Activated naive CD4-positive, alpha-beta T cell treated with anti-CD3 and anti-CD28 coated beads, Interleukin-2, amount 50 U/mL, for 16 hours (primary cell): ENCODE data around the gene MEIS3.
"Not testable (repeated sequence)": the region's sequence is repeated elsewhere in the genome, so short reads cannot be mapped to it uniquely, and the experiment has no call there.

Experiments
- DNase-seq: peaks from one replicate; pipeline ENCODE4 v3.0.0-alpha.2; 2020

The MEIS3 gene

DNA sequence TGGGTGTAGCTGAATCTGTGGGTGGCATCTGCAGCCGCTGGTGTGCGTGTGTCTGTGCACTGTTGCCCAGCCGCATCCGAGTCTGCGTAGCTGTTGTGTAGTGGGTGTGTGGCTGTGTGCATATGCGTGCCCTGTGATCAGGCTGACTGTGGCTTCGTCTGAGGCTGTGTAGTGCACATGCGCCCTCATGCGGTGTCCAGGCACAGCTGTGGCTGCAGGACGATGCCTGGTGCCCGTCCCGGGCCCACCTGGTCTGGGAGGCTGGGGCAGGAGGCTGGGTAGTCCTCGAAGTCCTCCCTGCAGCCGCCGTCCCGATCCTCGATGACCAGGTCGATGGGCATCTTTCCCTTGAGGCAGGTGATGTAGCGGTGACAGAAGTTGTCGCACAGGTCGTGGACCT is 4.9 kb downstream of the MEIS3 start:
- no peak for DNase-seq

DNA sequence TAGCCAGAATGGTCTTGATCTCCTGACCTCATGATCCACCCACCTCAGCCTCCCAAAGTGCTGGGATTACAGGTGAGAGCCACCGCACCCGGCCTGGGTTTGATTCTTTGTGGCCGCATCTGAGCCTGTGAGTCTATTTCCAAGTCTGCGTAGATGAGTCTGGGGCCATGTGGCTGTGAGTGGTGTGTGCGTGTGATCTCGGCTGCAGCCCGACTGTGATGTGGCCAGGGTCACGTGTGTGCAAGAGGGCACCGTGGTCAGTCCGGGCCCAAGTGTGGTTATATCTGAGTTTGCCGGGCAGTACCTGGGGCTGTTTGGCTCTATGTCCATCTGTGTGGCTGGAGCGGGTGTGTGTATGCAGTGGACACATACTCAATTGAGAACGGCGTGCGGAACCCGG is 5.4 kb downstream of the MEIS3 start:
- DNase-seq, result no peak

DNA sequence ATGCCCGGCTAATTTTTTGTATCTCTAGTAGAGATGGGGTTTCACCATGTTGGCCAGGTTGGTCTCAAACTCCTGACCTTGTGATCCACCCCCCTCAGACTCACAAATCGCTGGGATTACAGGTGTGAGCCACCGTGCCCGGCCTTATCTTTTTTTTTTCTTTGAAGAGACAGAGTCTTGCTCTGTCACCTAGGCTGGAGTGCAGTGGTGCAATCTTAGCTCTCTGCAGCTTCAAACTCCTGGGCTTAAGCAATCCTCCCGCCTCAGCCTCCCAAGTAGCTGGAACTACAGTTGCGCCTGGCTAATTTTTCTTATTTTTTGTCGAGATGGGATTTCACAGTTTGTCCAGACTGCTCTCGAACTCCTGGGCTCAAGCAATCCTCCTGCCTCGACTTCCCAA is 7.6 kb downstream of the MEIS3 start:
- DNase-seq, result not testable (repeated sequence)

DNA sequence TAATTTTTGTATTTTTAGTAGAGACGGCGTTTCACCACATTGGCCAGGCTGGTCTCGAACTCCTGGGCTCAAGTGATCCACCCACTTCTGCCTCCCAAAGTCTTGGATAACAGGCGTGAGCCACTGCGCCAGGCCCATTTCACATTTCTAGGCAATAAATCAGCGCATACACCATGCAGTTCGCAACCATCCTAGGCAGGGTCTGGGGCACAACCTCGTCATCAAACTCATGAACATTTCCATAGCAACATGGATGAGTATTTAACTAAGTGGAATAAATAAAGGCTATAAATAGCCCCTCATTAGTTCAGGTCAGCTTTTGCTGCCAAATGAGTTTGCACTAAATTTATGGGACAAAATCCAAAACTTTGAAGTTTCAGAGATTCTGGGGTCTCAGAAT is 8.2 kb downstream of the MEIS3 start:
- DNase-seq, result no peak

DNA sequence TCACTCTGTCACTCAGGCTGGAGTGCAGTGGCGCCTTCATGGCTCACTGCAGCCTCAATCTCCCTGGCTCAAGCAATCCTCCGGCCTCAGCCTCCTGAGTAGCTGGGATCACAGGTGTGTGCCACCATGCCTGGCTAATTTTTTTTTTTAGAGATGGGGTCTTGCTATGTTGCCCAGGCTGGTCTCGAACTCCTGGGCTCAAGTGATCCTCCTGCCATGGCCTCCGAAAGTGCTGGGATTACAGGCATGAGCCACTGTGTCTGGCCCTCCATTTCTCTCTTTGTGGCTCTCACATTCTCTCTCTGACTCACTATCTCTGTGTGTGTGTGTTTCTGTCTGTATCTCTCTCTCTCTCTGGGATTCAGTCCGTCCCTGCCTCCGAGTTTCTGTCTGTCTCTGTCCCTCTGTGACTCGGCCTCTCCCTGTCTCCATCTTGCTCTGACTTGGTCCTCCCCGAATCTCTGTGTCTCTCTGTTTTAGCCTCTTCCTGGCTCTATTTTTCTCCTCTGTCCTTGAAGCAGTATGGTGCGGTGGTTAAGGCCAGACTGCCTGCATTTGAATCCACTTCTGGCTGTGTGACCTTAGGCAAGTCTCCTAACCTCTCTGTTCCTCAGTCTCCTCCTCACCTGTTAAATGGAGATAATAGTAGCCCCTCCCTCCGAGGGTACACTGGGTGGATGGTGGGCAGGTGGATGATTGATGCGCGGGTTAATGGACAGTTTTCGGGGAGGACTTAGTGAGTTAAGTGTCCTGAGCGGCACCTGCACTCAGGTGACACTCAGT is 11.0 kb downstream of the MEIS3 start:
- DNase-seq, result no peak

DNA sequence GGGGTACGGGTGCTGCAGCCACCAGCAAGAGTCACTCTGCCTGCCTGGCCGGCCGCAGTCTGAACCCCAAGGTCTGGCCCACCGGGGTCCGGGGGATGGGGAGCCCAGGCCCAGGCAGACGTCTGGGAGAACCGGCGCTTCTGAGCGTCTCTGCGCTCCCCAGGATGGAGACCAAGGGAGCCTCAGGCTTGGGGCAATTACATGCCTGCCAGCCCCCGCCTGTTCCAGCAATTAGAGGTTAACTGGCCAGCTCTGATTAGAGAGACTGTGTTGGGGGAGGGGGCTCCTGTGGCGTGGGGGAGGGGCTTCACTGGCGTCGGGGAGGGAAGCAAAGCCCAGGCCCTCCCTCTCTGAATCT is 11.9 kb downstream of the MEIS3 start:
- DNase-seq, result no peak

DNA sequence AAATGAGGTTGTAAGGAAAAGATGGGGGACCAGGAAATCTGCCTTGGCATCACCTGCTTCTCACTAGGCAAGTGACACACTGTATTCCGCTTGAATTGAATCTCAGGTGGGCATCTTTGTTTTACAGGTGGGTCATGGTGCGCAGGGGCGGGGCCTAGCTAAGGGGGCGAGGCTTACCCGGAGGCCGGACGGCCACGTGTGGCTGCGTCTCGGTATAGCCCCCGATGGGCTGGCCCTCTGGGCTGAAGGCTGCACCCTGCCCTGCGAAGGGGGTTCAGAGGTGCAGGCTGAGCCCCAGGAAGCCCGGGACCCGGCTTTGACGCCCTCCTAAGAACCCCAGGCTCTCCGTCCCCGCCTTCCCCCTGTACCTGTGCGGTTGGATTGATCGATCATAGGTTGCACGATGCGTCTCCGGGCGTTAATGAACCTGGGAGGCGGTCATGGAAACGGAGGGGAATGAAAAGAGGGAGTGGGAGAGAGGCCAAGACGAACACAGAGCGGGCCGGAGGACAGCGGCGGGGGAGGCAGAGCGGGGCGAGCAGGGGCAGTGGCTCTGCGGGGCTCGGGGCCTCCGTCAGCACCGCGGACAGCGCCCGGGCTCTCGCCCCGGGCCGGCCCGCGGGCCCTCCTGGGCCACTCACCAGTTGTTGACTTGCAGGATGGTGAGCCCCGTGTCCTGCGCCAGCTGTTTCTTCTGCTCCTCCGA is 12.5 kb downstream of the MEIS3 start:
- no peak for DNase-seq

DNA sequence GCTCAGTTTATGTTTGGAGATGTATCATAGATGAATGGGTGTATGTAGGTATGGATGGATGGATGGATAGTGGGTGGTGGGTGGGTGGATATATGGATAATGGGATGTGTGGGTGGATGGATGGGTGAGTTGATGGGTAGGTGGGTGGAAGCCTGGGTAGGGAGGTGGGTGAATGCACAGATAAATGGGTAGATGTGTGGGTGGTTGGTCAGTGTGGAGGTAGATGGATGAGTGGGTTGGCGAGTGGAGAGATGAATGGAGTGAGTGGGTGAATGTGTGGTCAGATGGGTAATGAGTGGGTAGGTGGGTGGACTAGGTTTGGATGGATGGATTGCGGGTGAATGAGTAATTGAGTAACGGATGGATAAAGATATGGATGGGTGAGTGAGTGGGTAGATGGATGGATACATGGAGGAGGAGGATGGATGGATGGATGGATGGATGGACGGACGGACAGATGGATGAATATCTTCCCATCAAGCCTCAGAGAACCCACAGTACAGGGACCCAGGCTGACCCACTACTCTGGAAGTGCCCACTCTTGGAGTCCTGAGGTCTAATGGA is 13.4 kb downstream of the MEIS3 start:
- DNase-seq, result no peak

DNA sequence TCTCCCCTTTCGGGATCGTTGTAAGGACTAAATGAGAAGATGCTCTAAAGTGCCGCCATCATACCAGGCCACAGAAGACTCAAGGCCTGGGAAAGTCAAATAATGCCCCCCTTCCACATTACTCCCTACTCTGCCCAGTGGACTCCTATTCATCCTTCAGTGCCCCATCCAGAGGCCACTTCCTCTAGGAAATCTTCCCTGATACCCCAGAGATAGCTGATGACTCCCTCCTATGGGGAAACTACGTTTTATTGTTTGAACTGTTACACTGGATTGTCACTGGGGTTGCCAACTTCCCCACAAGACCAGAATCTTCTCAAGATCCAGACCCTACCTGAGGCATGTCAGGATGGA is 14.2 kb downstream of the MEIS3 start:
- no peak for DNase-seq

DNA sequence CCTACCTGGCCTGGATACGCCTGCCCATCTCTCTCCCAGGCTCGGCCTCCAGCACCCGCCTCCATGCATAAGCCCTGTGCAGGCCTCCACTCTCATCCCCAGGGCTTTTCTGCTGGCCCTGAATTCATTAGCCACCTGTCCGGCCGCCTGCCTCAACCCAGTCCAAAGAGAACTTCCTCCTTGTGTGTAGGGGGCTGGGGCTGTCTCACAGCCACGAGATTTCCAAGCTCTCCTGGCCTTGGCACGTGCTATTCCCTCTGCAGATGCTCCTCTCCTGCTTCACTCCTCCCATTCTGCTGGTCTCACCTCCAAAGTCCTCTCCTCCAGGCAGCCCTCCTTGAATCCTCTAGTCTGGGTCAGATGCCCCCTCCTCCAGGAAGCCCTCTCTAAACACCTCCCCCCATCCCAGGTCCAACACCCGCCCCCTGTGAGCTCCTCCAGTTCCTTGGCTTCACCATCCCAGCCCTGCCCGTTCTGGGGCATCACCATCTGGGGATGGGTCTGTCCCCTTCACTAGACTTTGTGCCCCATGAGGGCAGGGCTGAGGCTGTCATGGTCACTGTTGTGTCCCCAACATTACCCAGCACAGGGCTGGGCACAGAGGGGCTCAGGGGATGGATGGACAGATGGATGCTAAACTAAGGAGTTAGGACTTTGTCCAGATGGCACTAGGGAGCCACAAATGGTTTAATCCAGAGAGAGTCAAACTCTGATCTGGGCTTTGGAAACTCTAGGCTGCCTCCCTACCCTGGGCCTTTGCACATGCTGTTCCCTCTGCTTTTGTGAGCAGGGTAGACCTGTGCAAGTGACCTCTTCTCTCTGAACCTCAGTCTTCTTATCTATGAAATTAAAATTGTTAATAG is 14.8 kb downstream of the MEIS3 start:
- DNase-seq, result no peak

DNA sequence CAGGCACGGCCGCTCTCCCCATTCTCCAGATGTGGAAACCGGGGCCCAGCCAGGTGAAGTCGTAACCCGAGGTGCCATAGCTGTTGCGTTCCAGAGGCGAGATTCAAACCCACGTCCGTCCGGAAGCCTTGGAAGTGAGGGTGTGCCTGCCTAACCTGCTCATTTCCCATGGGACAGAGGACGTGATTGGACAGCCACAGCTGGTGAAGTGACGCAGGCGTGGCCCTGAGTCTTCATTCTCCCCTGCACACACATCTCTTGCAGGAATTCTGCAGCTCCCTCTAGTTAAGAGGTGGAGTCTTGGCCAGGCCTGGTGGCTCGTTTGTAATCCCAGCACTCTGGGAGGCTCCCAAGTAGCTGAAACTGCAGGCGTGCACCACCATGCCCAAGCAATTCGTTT is 16.8 kb downstream of the MEIS3 start:
- no peak for DNase-seq

DNA sequence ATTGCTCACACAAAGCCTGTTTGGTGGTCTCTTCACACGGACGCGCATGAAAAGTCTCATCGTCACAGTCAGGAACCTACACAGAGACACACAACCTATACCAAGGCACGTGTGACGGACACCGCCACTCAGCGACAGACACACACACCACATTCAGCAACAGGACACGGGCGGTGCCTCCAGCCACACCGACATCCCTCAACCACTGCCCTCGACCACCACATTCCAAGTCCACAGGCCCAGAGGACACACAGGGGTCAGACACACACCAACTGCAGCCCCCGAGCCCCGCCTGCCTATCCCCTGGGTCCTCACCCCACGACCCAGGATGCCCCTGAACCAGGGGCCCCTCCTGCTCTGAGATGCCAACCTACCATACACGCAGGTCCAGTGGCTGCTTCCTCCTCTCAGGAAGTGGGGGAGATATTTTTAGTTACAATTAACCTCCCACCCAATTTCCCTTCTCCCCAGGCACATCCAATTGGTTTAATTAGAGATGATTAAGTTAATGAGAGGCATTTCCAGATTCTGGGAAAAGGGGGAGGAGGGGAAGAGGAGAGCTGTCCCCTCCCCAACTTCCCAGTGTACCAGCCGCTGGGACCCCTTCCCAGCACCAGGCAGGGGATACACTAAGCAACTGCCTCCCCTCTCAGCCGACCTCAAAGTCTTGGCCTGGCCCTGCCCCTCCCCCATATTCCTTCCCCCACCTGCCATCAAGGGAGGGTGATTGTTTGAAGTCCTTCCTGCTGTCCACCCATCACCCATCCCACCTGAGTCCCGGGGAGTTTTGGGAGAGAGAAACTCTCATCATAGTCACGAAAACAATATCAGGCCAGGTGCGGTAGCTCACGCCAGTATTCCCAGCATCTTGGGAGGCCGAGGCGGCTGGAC is 20.4 kb downstream of the MEIS3 start:
- DNase-seq, result no peak

DNA sequence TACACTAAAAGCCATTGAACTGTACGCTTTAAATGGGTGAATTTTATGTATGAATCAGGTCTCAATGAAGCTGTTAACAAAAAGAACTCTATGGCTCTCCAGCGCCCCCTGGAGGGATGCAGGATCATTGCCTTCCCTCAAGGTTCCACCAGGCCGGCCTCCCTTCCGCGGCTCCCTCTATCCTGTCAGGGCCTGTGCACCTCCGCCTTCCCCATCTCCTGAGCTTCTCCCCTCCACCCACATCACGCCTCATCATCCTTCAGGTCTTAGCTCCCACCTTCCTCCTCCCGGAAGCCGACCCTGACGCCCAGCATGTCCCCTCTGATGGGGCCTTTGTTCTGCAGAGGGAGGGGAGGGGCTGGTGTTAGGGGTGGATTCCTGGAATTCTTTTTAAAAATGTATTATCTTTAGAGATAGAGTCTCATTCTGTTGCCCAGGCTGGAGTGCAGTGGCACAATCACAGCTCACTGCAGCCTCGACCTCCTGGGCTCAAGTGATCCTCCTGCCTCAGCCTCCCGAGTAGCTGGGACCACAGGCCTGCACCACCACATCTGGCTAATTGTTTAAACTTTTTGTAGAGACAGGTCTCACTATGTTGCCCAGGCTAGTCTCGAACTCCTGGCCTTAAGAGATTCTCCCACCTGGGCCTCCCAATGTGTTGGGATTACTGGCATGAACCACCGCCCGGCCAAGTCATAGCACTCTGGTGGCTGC is 27.7 kb downstream of the MEIS3 start:
- peak; percentile 79 for DNase-seq

DNA sequence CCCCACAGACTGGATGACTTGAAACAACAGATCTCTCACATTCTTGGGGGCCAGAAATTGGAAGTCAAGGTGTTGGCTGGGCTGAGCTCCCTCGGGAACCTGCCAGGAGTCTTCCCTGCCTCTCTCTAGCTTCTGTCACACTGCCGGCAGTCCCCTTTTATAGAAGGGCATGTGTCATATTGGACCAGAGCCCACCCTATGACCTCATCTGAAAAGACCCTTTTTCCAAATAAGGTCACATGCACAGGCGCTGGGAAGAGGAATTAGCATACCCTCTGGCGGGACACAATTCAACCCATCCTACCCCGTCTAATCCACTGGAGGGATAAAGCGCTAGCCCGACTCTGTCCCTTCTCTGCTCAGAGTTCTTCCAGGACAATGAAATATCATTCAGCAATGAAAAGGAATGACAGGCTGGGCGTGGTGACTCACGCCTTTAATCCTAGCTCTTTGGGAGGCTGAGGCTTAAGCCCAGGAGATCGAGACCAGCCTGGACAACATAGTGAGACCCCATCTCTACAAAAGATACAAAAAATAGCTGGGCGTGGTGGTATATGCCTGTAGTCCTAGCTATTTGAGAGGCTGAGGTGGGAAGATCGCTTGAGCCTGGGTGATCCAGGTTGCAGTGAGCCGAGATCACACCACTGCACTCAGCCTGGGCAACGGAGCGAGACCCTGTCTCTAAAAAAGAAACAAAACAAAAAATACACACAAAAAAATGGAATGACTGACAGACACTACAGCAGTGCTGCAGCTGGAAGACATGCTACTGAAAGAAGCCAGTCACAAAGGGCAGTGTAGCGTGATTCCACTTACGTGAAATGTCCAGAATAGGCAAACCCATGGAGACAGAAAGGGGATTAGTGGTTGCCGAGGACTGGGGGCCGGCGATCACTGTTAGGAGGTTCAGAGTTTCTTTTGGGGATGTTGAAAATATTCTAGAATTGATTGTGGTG is 28.5 kb downstream of the MEIS3 start:
- DNase-seq, result no peak

DNA sequence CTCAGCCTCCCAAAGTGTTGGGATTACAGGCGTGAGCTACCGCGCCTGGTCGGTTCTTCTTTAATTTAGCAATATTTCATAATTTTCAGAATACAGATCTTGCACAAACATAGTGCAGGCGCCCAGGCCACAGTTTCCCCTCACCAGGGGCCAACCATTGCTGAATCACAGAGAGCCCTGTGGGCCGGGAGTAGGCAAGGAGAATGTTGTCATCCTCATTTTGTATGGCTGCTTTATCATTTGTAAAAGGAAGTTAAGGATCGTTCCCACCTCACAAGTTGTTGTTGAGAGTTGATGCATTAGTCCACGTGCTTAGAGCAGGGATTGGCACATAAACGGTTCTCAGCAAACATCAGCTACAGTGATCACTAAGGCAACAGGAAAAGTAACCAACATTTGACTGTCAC is 30.2 kb downstream of the MEIS3 start:
- DNase-seq, result no peak

DNA sequence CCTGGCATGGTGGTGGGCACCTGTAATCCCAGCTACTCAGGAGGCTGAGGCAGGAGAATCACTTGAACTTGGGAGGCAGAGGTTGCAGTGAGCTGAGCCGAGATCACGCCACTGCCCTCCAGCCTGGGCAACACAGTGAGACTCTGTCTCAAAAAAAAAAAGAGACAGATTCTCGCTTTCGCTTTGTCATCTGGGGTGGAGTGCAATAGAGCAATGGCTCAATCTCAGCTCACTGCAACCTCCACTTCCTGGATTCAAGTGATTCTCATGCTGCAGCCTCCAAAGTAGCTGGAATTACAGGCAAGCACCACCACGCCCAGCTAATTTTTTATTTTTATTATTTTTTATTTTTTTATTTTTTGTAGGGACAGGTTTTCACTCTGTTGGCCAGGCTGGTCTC is 30.6 kb downstream of the MEIS3 start:
- DNase-seq, result not testable (repeated sequence)

DNA sequence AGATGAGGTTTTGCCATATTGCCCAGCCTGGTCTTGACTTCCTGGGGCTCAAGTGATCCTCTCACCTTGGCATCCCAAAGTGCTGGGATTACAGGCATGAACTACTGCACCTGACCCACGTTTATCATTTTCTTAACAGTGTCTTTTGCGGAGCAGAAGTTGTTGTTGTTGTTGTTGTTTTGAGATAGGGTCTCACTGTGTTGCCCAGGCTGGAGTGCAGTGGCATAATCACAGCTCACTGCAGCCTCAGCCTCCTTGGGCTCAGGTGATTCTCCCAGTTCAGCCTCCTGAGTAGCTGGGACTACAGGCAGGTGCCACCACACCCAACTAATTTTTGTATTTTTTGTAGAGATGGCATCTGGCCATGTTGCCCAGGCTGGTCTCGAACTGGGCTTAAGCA is 31.7 kb downstream of the MEIS3 start:
- DNase-seq, result not testable (repeated sequence)

DNA sequence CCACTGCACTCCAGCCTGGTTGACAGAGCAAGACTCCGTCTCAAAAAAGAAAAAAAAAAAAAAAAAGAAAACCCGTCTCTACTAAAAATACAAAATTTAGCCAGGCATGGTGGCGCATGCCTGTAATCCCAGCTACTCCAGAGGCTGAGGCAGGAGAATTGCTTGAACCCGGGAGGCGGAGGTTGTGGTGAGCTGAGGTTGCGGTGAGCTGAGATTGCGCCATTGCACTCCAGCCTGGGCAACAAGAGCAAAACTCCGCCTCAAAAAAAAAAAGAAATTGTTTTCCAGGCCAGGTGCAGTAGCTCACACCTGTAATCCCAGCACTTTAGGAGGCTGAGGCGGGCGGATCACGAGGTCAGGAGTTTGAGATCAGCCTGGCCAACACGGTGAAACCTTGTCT is 32.7 kb downstream of the MEIS3 start:
- DNase-seq, result not testable (repeated sequence)

DNA sequence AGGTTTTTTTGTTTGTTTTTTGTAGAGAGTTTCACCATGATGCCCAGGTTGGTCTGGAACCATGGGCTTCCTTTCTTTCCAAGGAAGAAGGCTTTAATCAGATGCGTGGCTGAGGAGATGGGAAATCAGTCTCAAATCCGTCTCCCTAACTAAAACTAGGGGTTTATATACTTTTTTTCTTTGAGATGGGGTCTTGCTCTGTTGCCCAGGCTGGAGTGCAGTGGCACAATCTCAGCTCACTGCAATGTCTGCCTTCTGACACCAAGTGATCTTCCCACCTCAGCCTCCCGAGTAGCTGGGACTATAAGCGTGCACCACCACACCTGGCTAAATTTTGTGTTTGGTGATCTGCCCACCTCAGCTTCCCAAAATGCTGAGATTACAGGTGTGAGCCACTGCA is 34.8 kb downstream of the MEIS3 start:
- DNase-seq, result not testable (repeated sequence)

DNA sequence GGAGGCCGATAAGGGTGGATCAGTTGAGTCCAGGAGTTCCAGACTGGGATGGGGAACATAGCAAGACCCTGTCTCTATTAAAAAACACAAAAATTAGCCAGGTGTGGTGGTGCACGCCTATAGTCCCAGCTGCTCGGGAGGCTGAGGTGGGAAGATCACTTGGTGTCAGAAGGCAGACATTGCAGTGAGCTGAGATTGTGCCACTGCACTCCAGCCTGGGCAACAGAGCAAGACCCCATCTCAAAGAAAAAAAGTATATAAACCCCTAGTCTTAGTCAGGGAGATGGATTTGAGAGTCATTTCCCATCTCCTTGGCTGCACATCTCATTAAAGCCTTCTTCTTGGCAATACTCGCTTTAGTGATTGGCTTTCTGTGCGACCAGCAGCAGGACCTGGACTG is 35.4 kb downstream of the MEIS3 start:
- not testable (repeated sequence) for DNase-seq
